Mesendoderm (in vitro differentiated cells): Measurements from ENCODE around the gene SNX18.
"Not testable (repeated sequence)": the region's sequence is repeated elsewhere in the genome, so short reads cannot be mapped to it uniquely, and the experiment has no call there.

ENCODE experiments used
- DNase-seq: peaks from one replicate; pipeline ENCODE4 v3.0.0; 2013
- H2AK5ac ChIP-seq: 2 replicates; pipeline ENCODE4 v1.6.1; 2013; ENCODE audit warnings: low read length, inconsistent platforms
- H2BK120ac ChIP-seq: 2 replicates; pipeline ENCODE4 v1.6.1; 2013; ENCODE audit warnings: low read depth, mild to moderate bottlenecking, low read length, moderate library complexity, mixed read lengths
- H2BK15ac ChIP-seq: replicated peaks from 2 replicates; pipeline ENCODE4 v1.6.1; 2013; ENCODE audit warnings: low read depth, mild to moderate bottlenecking, moderate library complexity
- H2BK5ac ChIP-seq: 2 replicates; pipeline ENCODE4 v1.6.1; 2013; ENCODE audit warnings: low read length, inconsistent platforms
- H3K18ac ChIP-seq: 2 replicates; pipeline ENCODE4 v1.6.1; 2013; ENCODE audit warnings: mild to moderate bottlenecking, low read length, mixed read lengths
- H3K23ac ChIP-seq: one replicate; pipeline ENCODE4 v1.6.1; 2013; ENCODE audit warnings: low read length
- H3K27ac ChIP-seq: 2 replicates; pipeline ENCODE4 v1.5.1; 2013; ENCODE audit warnings: low read depth, mild to moderate bottlenecking, inconsistent platforms, low read length, moderate library complexity
- H3K27me3 ChIP-seq: 2 replicates; pipeline ENCODE4 v1.6.1; 2013; ENCODE audit warnings: low read length, control low read depth, mild to moderate bottlenecking, inconsistent platforms; ENCODE audit not compliant: insufficient read depth, poor library complexity
- H3K36me3 ChIP-seq: 2 replicates; pipeline ENCODE4 v1.6.1; 2013; ENCODE audit warnings: low read length, inconsistent platforms; ENCODE audit not compliant: control insufficient read depth, insufficient read depth
- H3K4ac ChIP-seq: one replicate; pipeline ENCODE4 v1.6.1; 2013; ENCODE audit warnings: low read depth, mild to moderate bottlenecking, low read length, moderate library complexity
- H3K4me1 ChIP-seq: 2 replicates; pipeline ENCODE4 v1.6.1; 2013; ENCODE audit warnings: low read depth, low read length, inconsistent platforms; ENCODE audit not compliant: control insufficient read depth
- H3K4me2 ChIP-seq: 2 replicates; pipeline ENCODE4 v1.6.1; 2013; ENCODE audit warnings: low read length
- H3K4me3 ChIP-seq: 2 replicates; pipeline ENCODE4 v1.5.1; 2013; ENCODE audit warnings: mild to moderate bottlenecking, low read length
- H3K56ac ChIP-seq: one replicate; pipeline ENCODE4 v1.6.1; 2013; ENCODE audit warnings: low read length
- H3K79me1 ChIP-seq: 2 replicates; pipeline ENCODE4 v1.6.1; 2013; ENCODE audit warnings: low read length, inconsistent platforms
- H3K79me2 ChIP-seq: 2 replicates; pipeline ENCODE4 v1.6.1; 2013; ENCODE audit warnings: mild to moderate bottlenecking, low read length; ENCODE audit not compliant: control insufficient read depth, insufficient read depth
- H3K9ac ChIP-seq: 2 replicates; pipeline ENCODE4 v1.6.1; 2013; ENCODE audit warnings: low read length, inconsistent platforms
- H4K5ac ChIP-seq: one replicate; pipeline ENCODE4 v1.6.1; 2013; ENCODE audit warnings: low read length
- H4K8ac ChIP-seq: one replicate; pipeline ENCODE4 v1.6.1; 2013; ENCODE audit warnings: low read depth, mild to moderate bottlenecking, control low read depth, low read length, moderate library complexity
- WGBS: extraction: QIAGEN DNeasy Blood & Tissue Kit; methylation state at CpG from one replicate; pipeline ENCODE4 v1.1.7; 2013; ENCODE audit warnings: low lambda C conversion rate, missing lambda C conversion rate; ENCODE audit not compliant: insufficient coverage; ENCODE audit errors: extremely low coverage; 5-methylcytosine and 5-hydroxymethylcytosine counted together

Gene SNX18

GRCh38 chr5:54531546-54531945 lies 14.0 kb downstream of the SNX18 start:
- no peak overlapping the region for H2BK15ac ChIP-seq
- no peak overlapping the region for H3K18ac ChIP-seq
- no peak overlapping the region for H3K4me3 ChIP-seq
- no peak overlapping the region for H2BK120ac ChIP-seq
- no peak overlapping the region for H3K9ac ChIP-seq
- no peak overlapping the region for H2BK5ac ChIP-seq
- H3K56ac ChIP-seq: no peak overlapping the region
- no peak for DNase-seq
- no peaks in the 10 kb centered on the region for H3K27me3 ChIP-seq
- no peak overlapping the region for H2AK5ac ChIP-seq
- peaks cover 76% of the 10 kb centered on the region for H3K79me2 ChIP-seq
- no peak overlapping the region for H3K4me2 ChIP-seq
- H4K8ac ChIP-seq: no peak overlapping the region
- H3K79me1 ChIP-seq: peaks cover 17% of the 10 kb centered on the region
- H3K23ac ChIP-seq: no peak overlapping the region
- H3K4me1 ChIP-seq: peaks cover 9% of the 10 kb centered on the region
- no peaks in the 10 kb centered on the region for H3K36me3 ChIP-seq
- WGBS: no CpG with 5 or more reads among the region's 12 CpGs
- H3K27ac ChIP-seq: no peak overlapping the region
- H3K4ac ChIP-seq: no peak overlapping the region
- H4K5ac ChIP-seq: no peak overlapping the region

- peak; percentile 78 for DNase-seq
- H3K4me1 ChIP-seq: peaks cover 7% of the 10 kb centered on the region
- H3K9ac ChIP-seq: no peak overlapping the region
- no peak overlapping the region for H2BK5ac ChIP-seq
- no peak overlapping the region for H2AK5ac ChIP-seq
- peaks cover 67% of the 10 kb centered on the region for H3K79me2 ChIP-seq
- peaks cover 8% of the 10 kb centered on the region for H3K79me1 ChIP-seq
- no CpG with 5 or more reads among the region's 10 CpGs for WGBS
- no peak overlapping the region for H2BK120ac ChIP-seq
- no peak overlapping the region for H2BK15ac ChIP-seq
- no peak overlapping the region for H3K4me3 ChIP-seq
- no peak overlapping the region for H3K4me2 ChIP-seq
- no peak overlapping the region for H3K4ac ChIP-seq
- H3K23ac ChIP-seq: no peak overlapping the region
- no peaks in the 10 kb centered on the region for H3K27me3 ChIP-seq
- no peak overlapping the region for H3K27ac ChIP-seq
- H3K36me3 ChIP-seq: no peaks in the 10 kb centered on the region
- H3K18ac ChIP-seq: no peak overlapping the region
- H3K56ac ChIP-seq: no peak overlapping the region
- no peak overlapping the region for H4K8ac ChIP-seq
- no peak overlapping the region for H4K5ac ChIP-seq
These were observed 16.1 kb downstream of the SNX18 start for GRCh38 chr5:54533541-54534190.

- H3K27me3 ChIP-seq: no peaks in the 10 kb centered on the region
- no peak overlapping the region for H3K23ac ChIP-seq
- no peak overlapping the region for H2BK120ac ChIP-seq
- H3K9ac ChIP-seq: peak overlapping the region; percentile 53
- H3K79me2 ChIP-seq: peaks cover 65% of the 10 kb centered on the region
- H3K27ac ChIP-seq: no peak overlapping the region
- H2AK5ac ChIP-seq: no peak overlapping the region
- H2BK15ac ChIP-seq: no peak overlapping the region
- no peak for DNase-seq
- peak overlapping the region; percentile 59 for H3K56ac ChIP-seq
- H4K5ac ChIP-seq: no peak overlapping the region
- WGBS: no CpG with 5 or more reads among the region's 4 CpGs
- no peak overlapping the region for H3K4me3 ChIP-seq
- peaks cover 10% of the 10 kb centered on the region for H3K79me1 ChIP-seq
- peaks cover under 1% of the 10 kb centered on the region for H3K36me3 ChIP-seq
- H3K4me2 ChIP-seq: no peak overlapping the region
- peak overlapping the region; percentile 52 for H3K18ac ChIP-seq
- H3K4ac ChIP-seq: no peak overlapping the region
- H4K8ac ChIP-seq: peak overlapping the region; percentile 39
- H2BK5ac ChIP-seq: no peak overlapping the region
- H3K4me1 ChIP-seq: peaks cover 7% of the 10 kb centered on the region
These were observed 16.8 kb downstream of the SNX18 start for GRCh38 chr5:54534191-54535004.

- Histone ChIP-seq H3K27ac (no peak overlapping the region), H3K4me1 (peaks cover 7% of the 10 kb centered on the region), H2BK15ac (no peak overlapping the region), H3K4me2 (no peak overlapping the region), H3K27me3 (no peaks in the 10 kb centered on the region), H2BK120ac (no peak overlapping the region), H3K36me3 (peaks cover 1% of the 10 kb centered on the region), H3K56ac (no peak overlapping the region), H3K9ac (no peak overlapping the region), H2BK5ac (no peak overlapping the region), H3K4ac (no peak overlapping the region), H3K18ac (no peak overlapping the region), H3K79me1 (peaks cover 9% of the 10 kb centered on the region), H3K79me2 (peaks cover 63% of the 10 kb centered on the region), H4K5ac (no peak overlapping the region), H3K23ac (no peak overlapping the region), H2AK5ac (no peak overlapping the region), H4K8ac (no peak overlapping the region), H3K4me3 (no peak overlapping the region)
- no peak for DNase-seq
- WGBS: no CpG with 5 or more reads among the region's 4 CpGs
These were observed 17.7 kb downstream of the SNX18 start for GRCh38 chr5:54535149-54535844.

- WGBS: no CpG with 5 or more reads among the region's 6 CpGs
- H3K36me3 ChIP-seq, H3K18ac ChIP-seq, H3K4me1 ChIP-seq, H3K4me3 ChIP-seq, H2AK5ac ChIP-seq, DNase-seq, H3K9ac ChIP-seq, H3K23ac ChIP-seq, H2BK15ac ChIP-seq, H3K4ac ChIP-seq, H3K4me2 ChIP-seq, H4K5ac ChIP-seq, H3K56ac ChIP-seq, H3K27me3 ChIP-seq, H2BK5ac ChIP-seq, H4K8ac ChIP-seq, H3K27ac ChIP-seq, H2BK120ac ChIP-seq: not testable (repeated sequence)
- Histone ChIP-seq H3K79me2 (peaks cover 62% of the 10 kb centered on the region), H3K79me1 (peaks cover 11% of the 10 kb centered on the region)
These were observed 18.8 kb downstream of the SNX18 start for GRCh38 chr5:54536375-54536774.
